NOMO-1 treated with DMSO at 0.1 percent for 48 hours (cell line): ENCODE measurements around the gene RHAG.
"Not testable (repeated sequence)": the region's sequence is repeated elsewhere in the genome, so short reads cannot be mapped to it uniquely, and the experiment has no call there.

ENCODE experiments used
- DNase-seq: peaks from one replicate; lab custom pipeline; 2025; ENCODE audit not compliant: unreplicated experiment; lab: John Stamatoyannopoulos, UW

RHAG gene

DNA sequence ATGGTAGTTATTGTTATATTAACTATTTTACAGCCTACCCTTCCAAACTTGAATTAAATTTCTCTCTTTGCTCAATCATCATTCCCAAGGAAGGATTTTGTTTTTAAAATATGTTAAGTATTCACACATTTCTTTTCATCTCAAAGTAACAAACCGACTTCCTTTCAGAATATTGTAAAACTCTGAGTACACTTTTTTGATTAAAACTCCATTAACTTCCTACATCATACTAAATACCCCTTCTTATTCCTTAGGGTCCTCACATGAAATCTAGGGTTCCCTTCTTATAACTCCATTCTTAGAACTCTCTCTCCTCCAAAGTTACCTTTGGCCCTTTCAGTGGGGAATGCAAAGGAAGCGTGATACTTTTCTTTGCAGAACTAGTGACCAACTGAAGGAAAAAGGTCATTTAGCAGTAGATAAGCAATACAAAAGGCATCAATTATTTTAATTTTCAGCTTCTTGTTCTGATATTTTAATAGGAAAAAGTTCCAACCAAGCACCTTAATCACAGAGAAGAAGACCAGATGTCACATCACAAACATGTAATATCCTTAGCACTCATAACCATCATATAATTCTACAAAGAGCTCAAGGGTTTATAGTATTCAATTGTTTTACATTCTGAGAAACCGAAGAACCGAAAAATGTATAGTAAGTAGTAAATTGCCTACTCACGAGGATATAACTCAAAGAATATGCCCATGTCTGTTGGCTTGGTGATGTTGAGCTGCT, 494 bp downstream of the RHAG start:
- DNase-seq = no peak

DNA sequence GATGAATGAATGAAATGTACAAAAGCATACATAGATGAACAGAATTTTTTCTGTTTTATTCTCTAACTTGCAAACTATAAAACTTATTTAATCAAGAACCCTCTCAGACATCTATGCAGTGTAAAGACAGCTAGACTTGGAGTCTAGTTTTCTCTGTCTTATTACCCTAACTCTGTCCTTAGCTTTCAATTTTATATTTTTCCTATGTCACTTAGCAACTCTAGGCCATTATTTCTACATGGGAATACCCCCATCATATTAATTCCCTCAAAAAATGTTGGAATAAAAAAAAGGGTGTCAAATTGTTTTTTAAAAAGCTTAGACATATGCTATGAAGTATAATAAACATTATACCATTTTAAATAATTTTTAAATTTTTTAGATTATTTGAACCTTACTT, 1.2 kb downstream of the RHAG start:
- DNase-seq = no peak

DNA sequence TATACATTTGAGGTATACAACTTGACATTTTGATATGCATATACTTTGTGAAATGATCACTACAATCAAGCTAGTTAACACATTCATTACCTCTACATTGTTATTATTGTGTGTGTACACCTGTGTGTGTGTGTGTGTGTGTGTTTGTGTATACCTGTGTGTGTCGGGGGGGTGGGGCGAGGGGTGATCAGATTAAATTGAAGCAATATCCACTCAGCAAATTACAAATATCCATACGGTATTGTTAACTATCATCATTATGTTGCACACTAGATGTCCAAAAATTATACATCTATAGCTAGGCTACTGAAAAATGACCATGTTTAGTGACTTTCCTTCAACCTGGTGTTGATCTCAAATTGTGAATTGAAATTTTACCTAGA, 1.8 kb downstream of the RHAG start:
- DNase-seq = no peak

DNA sequence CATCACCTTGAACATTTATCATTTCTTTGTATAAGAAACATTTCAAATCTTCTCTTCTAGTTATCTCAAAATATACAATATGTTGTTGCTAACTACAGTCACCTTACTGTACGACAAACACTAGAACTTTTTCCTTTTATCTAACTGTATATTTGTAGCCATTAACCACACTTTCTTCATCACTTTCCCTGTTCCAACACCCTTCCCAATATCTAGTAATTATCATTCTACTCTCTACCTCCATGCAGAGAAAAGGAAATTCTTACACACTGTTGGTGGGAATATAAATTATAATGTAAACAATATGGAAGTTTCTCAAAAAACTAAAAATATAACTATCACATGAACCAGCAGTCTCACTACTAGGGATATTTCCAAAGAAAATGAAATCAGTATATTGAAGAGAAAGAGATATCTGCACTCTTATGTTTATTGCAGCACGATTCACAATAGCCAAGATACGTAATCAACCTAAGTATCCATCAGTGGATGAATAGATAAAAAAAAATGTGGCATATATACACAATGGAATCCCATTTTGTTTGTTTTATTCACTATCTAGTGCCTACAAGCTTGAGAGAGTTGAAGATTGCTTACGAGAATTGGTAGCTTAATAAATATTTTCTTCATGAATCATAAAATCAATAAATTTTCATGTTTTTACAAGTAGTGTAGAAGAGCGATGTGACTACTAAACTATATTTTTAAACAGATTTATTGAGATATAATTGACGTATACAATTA, 2.4 kb downstream of the RHAG start:
- DNase-seq = no peak

DNA sequence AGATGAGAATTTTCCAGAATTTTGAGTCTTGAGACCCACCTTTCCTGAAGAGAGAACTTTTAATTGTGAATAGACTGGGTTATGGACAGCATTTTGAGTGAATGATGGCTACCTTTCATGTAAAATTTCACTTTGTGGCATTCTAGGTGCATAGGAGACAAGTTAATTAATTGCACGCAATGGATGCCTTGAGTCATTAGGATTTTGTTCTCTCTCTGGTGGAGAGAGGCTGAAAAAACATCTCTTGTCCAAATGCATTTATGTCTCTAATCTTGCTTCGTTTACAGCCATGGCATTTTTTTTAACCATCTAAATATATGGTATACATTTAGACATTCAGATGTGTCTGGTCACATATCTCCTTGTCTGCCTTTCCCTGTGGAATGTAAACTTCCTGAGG, 3.1 kb downstream of the RHAG start:
- DNase-seq = no peak

DNA sequence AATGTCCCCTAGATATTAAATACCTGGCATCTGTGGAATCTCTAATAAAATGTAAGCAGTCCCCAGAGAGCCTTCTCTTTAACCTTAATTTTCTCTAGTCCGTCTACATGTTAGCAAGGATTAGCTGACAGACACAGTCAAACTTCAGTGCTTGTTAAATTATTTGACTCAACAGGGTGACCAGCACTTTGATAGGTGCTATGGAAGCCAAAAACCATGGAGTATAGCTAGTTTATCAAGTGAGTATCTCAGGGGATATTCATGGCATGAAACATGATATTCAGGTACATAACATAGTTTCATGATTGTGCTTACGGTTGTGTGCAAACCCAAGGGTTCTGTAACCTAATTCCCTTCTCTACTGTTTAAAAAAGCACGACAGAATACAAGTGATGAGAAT, 3.9 kb downstream of the RHAG start:
- no peak for DNase-seq

DNA sequence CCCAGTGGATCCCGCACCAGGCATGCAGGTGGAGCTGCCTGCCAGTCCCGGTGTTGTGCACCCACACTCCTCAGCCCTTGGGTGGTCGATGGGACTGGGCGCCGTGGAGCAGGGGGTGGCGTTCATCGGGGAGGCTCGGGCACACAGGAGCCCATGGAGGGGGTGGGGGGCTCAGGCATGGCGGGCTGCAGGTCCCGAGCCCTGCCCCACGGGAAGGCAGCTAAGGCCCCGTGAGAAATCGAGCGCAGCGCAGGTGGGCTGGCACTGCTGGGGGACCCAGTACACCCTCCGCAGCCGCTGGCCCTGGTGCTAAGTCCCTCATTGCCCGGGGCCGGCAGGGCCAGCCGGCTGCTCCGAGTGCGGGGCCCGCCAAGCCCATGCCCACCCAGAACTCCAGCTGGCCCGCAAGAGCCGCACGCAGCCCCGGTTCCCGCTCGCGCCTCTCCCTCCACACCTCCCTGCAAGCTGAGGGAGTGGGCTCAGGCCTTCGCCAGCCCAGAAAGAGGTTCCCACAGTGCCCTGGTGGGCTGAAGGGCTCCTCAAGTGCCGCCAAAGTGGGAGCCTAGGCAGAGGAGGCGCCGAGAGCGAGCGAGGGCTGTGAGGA, 7.1 kb downstream of the RHAG start:
- not testable (repeated sequence) for DNase-seq

DNA sequence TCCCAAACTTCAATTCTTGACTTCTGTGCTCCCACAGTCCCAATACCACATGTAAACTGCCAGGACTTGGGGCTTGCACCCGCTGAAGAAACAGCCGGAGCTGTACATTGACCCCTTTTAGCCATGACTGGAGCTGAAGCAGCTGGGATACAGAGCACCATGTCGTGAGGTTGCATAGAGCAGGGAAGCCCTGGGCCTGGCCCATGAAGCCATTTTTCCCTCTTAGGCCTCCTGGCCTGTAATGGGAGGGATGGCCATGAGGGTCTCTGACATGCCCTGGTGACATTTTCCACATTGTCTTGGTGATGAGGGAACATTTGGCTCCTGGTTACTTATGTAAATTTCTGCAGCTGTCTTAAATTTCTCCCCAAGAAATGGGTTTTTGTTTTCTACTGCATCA, 9.8 kb downstream of the RHAG start:
- DNase-seq = no peak

DNA sequence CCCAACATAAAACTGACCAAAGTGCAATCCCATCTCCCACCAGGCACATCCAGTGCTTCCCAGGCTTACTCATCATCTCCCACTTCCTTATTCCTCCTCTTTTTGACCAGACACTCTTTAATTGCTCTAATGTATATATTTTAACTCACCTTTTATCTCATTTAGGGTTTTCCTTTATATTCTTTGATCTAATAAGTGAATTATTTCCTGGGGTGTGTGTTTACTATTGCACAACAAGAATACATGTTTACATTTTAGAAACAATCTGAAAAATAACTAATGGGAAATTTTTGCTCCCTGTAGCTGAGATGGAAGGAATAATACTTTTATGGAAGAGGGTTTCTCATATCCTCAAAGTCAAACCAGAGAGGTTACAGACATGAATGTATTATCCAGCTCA, 18.4 kb downstream of the RHAG start:
- DNase-seq = no peak

DNA sequence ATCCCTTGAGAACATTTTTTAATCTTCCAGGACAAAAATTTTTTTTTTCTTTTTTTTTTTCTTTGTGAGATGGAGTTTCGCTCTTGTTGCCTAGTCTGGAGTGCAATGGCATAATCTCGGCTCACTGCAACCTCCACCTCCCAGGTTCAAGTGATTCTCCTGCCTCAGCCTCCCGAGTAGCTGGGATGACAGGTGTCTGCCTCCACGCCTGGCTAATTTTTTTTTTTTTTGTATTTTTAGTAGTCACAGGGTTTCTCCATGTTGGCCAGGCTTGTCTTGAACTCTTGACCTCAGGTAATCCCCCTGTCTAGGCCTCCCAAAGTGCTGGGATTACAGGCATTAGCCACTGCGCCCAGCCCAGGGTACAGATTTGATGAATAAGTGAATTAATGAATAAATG, 22.5 kb downstream of the RHAG start:
- not testable (repeated sequence) for DNase-seq

DNA sequence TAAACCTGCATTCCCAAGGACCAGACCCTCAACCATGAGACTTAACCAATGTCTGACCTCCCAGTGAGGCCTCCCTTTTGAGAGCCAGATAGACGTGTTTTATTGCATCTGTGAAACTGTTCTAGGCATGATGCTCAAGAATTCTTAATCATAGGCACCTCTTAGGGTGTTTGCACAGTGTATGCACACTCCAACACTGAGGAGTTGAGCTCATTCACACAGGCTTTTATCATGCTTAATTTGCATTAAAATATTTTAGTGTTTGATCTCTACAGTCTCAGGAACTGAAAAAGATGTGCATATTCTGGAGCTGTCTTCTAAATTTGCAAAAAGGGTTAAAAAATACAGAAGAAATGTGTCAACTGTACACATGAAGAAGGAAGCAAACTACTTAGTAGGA, 27.4 kb downstream of the RHAG start:
- no peak for DNase-seq

DNA sequence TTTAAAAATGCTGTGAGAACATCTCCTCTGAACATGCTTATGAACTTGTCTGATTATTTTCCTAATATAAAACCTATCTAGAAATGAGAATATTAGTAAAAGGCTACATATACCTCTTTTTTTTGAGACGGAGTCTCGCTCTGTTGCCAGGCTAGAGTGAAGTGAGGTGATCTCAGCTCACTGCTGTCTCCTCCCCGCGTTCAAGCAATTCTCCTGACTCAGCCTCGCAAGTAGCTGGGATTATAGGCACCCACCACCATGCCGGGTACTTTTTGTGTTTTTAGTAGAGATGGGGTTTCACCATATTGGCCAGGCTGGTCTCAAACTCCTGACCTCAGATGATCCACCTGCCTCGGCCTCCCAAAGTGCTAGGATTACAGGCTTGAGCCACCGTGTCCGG, 28.4 kb downstream of the RHAG start:
- DNase-seq = not testable (repeated sequence)

DNA sequence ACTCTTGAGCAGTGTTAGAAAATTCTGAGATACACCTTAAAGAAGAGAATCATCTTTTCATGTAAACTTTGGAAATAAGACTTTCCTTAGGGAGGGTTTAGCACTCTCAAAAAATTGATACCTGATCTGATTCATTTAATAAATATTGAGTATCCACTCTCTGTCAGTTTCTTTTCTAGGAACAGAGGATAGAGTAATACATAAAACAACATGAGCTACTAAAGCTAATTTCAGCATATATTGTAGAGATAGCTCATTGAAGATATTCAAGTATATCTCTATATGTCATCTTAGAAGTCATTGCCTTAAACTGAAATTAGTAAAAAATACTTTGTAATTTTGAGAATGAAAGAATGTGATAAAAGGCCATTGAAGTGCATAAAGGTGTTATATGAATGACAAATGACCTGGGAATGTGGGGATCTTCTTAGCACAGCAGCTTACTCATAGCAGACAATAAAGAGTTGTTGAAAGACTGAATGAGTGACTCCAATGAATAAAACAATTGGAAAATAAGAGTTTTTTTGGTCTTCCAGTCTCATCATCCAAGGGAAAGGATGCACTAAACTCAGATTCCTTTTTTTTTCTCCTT, 29.2 kb downstream of the RHAG start:
- no peak for DNase-seq

DNA sequence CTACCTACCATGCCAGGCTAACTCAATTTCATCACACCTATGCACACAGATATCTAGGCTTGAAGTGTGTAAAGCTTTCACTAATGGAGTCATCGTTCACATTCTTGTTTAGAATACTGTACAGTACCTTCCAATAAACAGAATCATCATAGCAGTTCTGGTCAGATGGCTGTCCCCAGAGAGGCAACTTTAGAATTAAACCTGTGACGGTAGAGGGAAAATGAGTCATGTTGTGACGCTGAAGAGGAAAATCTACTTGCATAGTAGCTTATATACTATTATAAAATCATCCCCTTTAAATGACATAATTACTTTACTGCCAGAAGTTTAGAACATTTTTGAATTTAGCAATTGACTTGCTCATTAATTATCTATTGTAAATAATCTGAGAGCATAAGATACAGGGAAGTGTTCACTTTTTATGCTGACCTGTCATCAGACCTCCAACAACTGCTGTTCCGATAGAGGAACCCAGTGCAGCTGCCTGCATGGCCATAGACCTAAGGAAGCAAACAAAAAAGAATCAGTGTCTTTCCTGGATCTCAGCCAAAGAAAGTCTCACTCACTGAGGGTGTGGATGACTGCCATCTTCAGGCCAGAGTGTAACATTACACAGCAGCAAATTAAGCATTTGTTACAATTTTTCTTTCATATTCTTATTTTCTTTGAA, 29.8 kb downstream of the RHAG start:
- DNase-seq = peak; percentile 74

DNA sequence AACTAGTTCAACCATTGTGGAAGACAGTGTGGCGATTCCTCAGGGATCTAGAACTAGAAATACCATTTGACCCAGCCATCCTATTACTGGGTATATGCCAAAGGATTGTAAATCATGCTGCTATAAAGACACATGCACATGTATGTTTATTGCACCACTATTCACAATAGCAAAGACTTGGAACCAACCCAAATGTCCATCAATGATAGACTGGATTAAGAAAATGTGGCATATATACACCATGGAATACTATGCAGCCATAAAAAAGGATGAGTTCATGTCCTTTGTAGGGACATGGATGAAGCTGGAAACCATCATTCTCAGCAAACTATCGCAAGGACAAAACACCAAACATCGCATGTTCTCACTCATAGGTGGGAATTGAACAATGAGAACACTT, 32.6 kb downstream of the RHAG start:
- DNase-seq = not testable (repeated sequence)

DNA sequence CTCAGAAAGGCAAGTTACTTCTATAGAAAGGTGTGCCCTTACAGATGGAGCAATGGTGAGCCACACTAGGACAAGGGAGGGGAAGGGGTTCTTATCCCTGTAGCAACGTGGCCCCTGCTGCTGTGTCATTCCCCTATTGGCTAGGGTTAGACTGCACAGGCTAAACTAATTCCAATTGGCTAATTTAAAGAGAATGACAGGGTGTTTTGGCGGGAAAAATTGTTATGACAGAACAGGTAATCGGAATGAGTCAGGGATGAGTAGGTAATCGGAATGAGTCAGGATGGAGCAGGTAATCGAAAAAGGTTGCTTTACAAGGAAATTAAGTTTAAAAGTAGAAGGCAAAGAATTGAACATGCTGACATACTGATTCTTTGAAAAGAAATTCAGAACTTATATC, 49.4 kb downstream of the RHAG start:
- DNase-seq = not testable (repeated sequence)

DNA sequence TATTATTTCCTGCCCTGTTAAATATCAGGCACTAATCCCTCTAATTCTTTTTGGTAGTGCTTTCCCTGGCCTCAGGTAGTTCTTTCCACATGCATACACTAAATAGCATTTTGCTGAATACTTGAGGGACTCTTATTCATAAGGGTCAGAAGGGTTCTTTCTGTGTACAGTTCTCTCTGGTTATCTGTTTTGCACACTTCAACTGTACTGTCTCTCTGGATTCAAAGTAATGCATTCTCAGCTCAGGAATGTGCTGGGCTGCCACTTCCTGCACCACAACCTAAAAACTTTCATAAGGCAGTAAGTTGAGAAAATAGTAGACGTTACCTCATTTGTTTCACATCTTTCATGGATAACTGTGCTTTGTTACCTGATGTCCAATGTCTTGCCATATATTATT, 54.1 kb downstream of the RHAG start:
- DNase-seq = no peak

DNA sequence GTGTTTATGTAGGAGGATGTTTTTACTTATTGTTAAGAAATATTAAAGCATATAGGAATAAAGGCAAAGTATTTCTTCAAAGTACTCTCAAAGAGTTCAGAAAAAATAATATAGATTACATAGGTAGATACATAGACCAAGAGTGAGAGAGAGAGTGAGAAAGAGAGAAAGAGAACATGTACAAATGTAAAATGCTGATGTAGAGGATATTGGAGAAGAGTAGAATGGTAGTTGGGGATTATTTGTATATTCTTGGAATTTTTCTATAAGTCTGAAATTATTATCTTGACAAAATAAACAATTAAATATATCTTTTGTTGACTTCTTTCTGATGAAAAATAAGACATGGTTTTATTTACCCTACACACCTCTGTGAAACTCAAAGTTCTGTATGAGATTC, 57.0 kb downstream of the RHAG start:
- no peak for DNase-seq

DNA sequence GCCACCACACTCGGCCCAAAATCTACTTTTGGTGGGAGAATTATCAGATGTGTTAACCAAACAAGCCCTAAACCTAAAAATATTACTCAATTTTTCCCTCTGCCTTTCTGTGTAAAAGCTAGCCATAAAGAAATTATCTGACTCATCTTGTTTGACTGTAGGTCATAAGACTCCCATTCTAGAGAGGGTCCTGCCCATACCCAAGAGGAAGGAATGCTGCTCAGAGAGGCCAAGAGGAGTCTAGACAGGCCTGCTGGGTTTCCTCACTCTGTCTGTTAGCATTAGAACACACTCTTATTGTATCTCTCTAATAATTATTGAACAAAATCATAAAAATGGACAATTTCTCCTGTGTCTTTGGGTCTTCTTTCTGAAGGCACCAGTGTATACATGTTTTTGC, 60.0 kb downstream of the RHAG start:
- no peak for DNase-seq

DNA sequence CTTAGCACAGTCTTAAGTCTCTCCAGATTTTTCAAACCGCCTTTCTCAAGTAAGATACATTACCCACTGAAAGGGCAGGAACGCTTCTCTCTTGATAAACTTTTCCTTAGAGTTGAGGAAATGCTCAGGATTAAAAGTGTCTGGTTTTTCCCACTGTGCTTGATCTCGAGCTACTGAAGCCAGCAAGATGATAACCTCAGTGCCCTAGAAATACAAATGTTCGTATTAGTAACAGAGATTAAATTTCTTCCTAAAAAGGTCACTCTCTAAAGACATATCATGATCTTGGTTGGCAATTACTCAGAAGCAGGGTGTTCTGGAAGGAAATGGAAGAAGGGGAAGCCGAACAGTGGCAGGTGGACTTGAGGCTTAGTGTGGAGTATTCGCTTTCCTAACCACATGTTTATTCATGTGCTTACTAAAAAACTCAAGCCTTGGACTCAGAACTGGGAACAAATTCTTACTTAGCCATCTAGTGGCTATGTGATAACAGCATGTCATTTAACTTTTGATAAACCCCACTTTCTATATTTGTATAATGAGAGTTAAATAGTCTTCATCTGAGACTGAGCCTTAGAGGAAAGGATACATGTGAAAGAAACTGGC, 66.1 kb downstream of the RHAG start:
- DNase-seq = no peak

DNA sequence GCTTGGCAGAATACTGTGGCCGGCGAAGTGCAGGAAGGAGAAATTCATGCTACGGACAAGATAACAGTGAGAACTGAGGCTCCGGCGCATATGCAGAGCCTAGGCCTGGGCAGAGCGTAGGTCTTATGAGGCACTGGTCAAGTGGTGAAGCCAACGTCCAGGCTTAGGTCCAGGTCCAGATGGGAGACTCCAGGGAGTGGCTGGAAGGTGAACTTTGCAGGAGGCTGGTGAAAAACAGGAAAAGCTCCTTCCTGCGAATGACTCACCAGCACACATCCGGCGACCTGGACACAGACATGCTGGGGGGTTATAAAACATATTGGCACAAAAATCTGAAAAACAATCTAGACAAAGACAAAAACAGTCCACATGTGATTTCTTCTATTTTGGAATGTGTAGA, 70.8 kb downstream of the RHAG start:
- DNase-seq = no peak
